ENCODE results near the gene ERC2. TPM values are rescaled to one million over a fixed set of nuclear protein-coding genes. Genes with fewer than 3 reads are reported as not detected.

Gene ERC2
- total and polyA plus RNA-seq, 2 of the 8 experiments (the other 6 are each of a cell fraction or from before 2014, with no cell fraction given): 16.4 to 22.8 TPM

GRCh38 chr3:56366641-56367162 lies 101.6 kb downstream of the ERC2 start (continued):
- TF ChIP-seq CHD7 (IDR thresholded peaks at IDR 0.05; ENCODE audit: insufficient replicate concordance, low read length) (no peak), ATF3 (IDR thresholded peaks at IDR 0.05; ENCODE audit: insufficient read depth, low read depth, low read length) (no peak), SP4 (IDR thresholded peaks at IDR 0.05; ENCODE audit: low read length) (no peak), SP2 (IDR thresholded peaks at IDR 0.05; ENCODE audit: low read length) (no peak), SIX5 (IDR thresholded peaks at IDR 0.05; ENCODE audit: low read depth, low read length) (no peak), FOSL1 (IDR thresholded peaks at IDR 0.05; ENCODE audit: insufficient read depth, low read depth, low read length) (no peak), E2F6 (IDR thresholded peaks at IDR 0.05) (no peak), HDAC6 (IDR thresholded peaks at IDR 0.05; ENCODE audit: low read depth, low read length) (no peak), BCL11A (IDR thresholded peaks at IDR 0.05; ENCODE audit: low read depth in 2 of 2, low read length in 2 of 2) (no peak), RXRA (IDR thresholded peaks at IDR 0.05; ENCODE audit: insufficient read depth, low read depth, low read length) (no peak)

All from H1 (cell line).